ENCODE measurements around the gene LYL1. TPM values are rescaled to one million over a fixed set of nuclear protein-coding genes. Genes with fewer than 3 reads are reported as not detected.

The LYL1 gene
- total and polyA plus RNA-seq, 12 donors, result 0.38 to 22.5 (median 9.2) TPM

GRCh38 chr19:13139633-13140311, 37.1 kb upstream of the LYL1 start:
- Histone ChIP-seq H3K27ac (no peak overlapping the region), H3K27me3 (no peaks in the 10 kb centered on the region), H3K4me1 (replicated peaks in 1 of 2) (no peaks in the 10 kb centered on the region), H3K36me3 (replicated peaks in 1 of 2) (peaks cover 0 to 49% of the 10 kb centered on the region in 2 donors), H3K9me3 (replicated peaks in 1 of 3) (no peaks in the 10 kb centered on the region), H3K4me3 (no peak overlapping the region)
- TF ChIP-seq, protein P1, sequence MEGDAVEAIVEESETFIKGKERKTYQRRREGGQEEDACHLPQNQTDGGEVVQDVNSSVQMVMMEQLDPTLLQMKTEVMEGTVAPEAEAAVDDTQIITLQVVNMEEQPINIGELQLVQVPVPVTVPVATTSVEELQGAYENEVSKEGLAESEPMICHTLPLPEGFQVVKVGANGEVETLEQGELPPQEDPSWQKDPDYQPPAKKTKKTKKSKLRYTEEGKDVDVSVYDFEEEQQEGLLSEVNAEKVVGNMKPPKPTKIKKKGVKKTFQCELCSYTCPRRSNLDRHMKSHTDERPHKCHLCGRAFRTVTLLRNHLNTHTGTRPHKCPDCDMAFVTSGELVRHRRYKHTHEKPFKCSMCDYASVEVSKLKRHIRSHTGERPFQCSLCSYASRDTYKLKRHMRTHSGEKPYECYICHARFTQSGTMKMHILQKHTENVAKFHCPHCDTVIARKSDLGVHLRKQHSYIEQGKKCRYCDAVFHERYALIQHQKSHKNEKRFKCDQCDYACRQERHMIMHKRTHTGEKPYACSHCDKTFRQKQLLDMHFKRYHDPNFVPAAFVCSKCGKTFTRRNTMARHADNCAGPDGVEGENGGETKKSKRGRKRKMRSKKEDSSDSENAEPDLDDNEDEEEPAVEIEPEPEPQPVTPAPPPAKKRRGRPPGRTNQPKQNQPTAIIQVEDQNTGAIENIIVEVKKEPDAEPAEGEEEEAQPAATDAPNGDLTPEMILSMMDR (IDR thresholded peaks at IDR 0.05), result no peak
- no peak for TF ChIP-seq POLR2A (IDR thresholded peaks at IDR 0.05)
- intact Hi-C loops (cut with DNase I), result no loop called here
- 77 to 84% (median 83%) methylated on average over 8 to 11 of the region's 11 CpGs for whole genome bisulfite sequencing, 4 donors
- no peak for DNase-seq

GRCh38 chr19:13138916-13139198, 36.2 kb upstream of the LYL1 start:
- no peak for TF ChIP-seq POLR2A (IDR thresholded peaks at IDR 0.05)
- TF ChIP-seq, protein P1 (IDR thresholded peaks at IDR 0.05), result no peak
- Histone ChIP-seq H3K27ac (no peak overlapping the region), H3K27me3 (no peaks in the 10 kb centered on the region), H3K4me1 (replicated peaks in 1 of 2) (no peaks in the 10 kb centered on the region), H3K36me3 (replicated peaks in 1 of 2) (peaks cover 0 to 40% of the 10 kb centered on the region in 2 donors), H3K9me3 (replicated peaks in 1 of 3) (no peaks in the 10 kb centered on the region), H3K4me3 (no peak overlapping the region)
- intact Hi-C loops (cut with DNase I), result no loop called here
- WGBS, 4 donors, result 71 to 90% (median 86%) methylated on average over 6 to 10 of the region's 10 CpGs
- DNase-seq, result no peak

DNA sequence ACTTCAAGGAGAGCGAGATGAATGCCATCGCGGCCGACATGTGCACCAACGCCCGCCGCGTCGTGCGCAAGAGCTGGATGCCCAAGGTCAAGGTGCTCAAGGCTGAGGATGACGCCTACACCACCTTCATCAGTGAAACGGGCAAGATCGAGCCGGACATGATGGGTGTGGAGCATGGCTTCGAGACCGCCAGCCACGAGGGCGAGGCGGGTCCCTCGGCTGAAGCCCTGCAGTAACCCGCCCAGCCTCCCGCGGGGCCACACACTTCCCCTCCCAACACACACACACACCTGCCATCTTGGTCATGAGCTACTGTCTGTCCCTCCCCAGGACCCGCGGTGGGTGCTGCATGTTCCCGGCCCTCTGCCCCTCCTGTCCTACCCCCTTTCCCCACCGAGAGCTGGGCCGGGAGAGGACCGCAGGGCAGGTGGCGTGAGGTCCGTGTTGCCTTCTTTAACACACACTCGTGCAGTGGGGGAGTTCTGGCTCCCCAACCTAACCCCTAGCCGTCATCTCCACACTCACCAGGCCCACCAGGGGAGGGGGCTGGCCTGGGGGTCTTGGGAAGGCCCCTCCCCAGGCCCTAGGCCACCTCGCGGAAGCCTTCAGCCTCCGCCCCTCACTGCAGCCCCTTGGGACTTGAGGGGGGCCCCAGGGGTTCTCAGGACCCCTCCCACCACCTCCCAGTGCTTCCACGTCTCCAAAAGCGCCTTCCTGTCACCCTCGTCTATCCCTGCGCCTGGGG, 35.7 kb upstream of the LYL1 start:
- intact Hi-C loops (cut with DNase I), result no loop called here
- Histone ChIP-seq H3K27ac (no peak overlapping the region), H3K27me3 (no peaks in the 10 kb centered on the region), H3K9me3 (replicated peaks in 1 of 3) (no peaks in the 10 kb centered on the region), H3K4me1 (replicated peaks in 1 of 2) (no peaks in the 10 kb centered on the region), H3K36me3 (replicated peaks in 1 of 2) (peaks cover 0 to 37% of the 10 kb centered on the region in 2 donors), H3K4me3 (no peak overlapping the region)
- TF ChIP-seq, protein P1 (IDR thresholded peaks at IDR 0.05), result no peak
- no peak for TF ChIP-seq POLR2A (IDR thresholded peaks at IDR 0.05)
- WGBS, 4 donors, result 82 to 86% (median 85%) methylated on average over 19 to 40 of the region's 40 CpGs
- DNase-seq, result no peak

- Histone ChIP-seq H3K36me3 (replicated peaks in 1 of 2) (peaks cover 0 to 37% of the 10 kb centered on the region in 2 donors), H3K27ac (no peak overlapping the region), H3K4me3 (no peak overlapping the region), H3K4me1 (replicated peaks in 1 of 2) (no peaks in the 10 kb centered on the region), H3K27me3 (no peaks in the 10 kb centered on the region), H3K9me3 (replicated peaks in 1 of 3) (no peaks in the 10 kb centered on the region)
- DNase-seq, result no peak
- WGBS, 4 donors, result 92 to 95% (median 94%) methylated on average over 24 to 28 of the region's 28 CpGs
- TF ChIP-seq, protein P1 (IDR thresholded peaks at IDR 0.05), result no peak
- TF ChIP-seq POLR2A (IDR thresholded peaks at IDR 0.05), result no peak
- intact Hi-C loops (cut with DNase I), result no loop called here
These were observed 34.7 kb upstream of the LYL1 start for GRCh38 chr19:13137290-13137794.

Data from adrenal gland (tissue), 12 donors.